Osteoblast (primary cell): ENCODE results near the gene TSGA10. TPM values are rescaled to one million over a fixed set of nuclear protein-coding genes. Genes with fewer than 3 reads are reported as not detected.

Experiments used
- DNase-seq: peaks from one replicate; pipeline ENCODE4 v3.0.0; 2011; ENCODE audit warnings: low spot score, mixed read lengths; ENCODE audit not compliant: insufficient read length; ENCODE audit errors: missing footprints
- H2AFZ ChIP-seq: 2 replicates; pipeline ENCODE4 v1.6.0; 2011; ENCODE audit warnings: mild to moderate bottlenecking, low read length
- H3K27ac ChIP-seq: 2 replicates; pipeline ENCODE4 v1.5.1; 2011; ENCODE audit warnings: mild to moderate bottlenecking, low read depth, low read length, moderate library complexity
- H3K27me3 ChIP-seq: 2 replicates; pipeline ENCODE4 v1.6.0; 2012; ENCODE audit warnings: mild to moderate bottlenecking, control low read depth, inconsistent platforms, low read length, moderate library complexity; ENCODE audit not compliant: insufficient read depth
- H3K36me3 ChIP-seq: 2 replicates; pipeline ENCODE4 v1.5.1; 2011; ENCODE audit warnings: mild to moderate bottlenecking, low read length, control low read depth, moderate library complexity; ENCODE audit not compliant: insufficient read depth
- H3K4me1 ChIP-seq: 2 replicates; pipeline ENCODE4 v1.5.1; 2011; ENCODE audit warnings: mild to moderate bottlenecking, low read length, control low read depth, moderate library complexity; ENCODE audit not compliant: insufficient read depth
- H3K4me2 ChIP-seq: 2 replicates; pipeline ENCODE4 v1.6.0; 2011; ENCODE audit warnings: mild to moderate bottlenecking, low read length; ENCODE audit not compliant: insufficient read depth
- H3K4me3 ChIP-seq: fragments of 200-600 bp; sonication (generic); 3 replicates; pipeline ENCODE4 v1.5.1; 2012; ENCODE audit warnings: mild to moderate bottlenecking, low read length, inconsistent platforms; ENCODE audit not compliant: insufficient read depth
- H3K79me2 ChIP-seq: 2 replicates; pipeline ENCODE4 v1.6.0; 2012; ENCODE audit warnings: mild to moderate bottlenecking, low read length, control low read depth, inconsistent platforms; ENCODE audit not compliant: insufficient read depth
- H3K9me3 ChIP-seq: 2 replicates; pipeline ENCODE4 v1.5.1; 2011; ENCODE audit warnings: low read depth, low read length, control low read depth
- H4K20me1 ChIP-seq: 2 replicates; pipeline ENCODE4 v1.6.0; 2012; ENCODE audit warnings: mild to moderate bottlenecking, low read length, control low read depth; ENCODE audit not compliant: insufficient read depth
- CTCF ChIP-seq: IDR thresholded peaks from 2 replicates; pipeline ENCODE4 v1.5.1; 2011; ENCODE audit warnings: mild to moderate bottlenecking, low read depth, low read length, moderate library complexity; ENCODE audit errors: extremely low read depth
- total RNA-seq: library from RNA; depleted of rRNA; stranded (reverse); fragments of >200 nt; gene quantifications from 2 replicates; pipeline ENCODE4 v1.2.3, GENCODE V29; 2012

TSGA10 gene
- total RNA-seq, 1 donor, result 4.0 TPM

GRCh38 chr2:99032001-99032400 lies 122.7 kb downstream of the TSGA10 start:
- H2AFZ ChIP-seq, result no peak overlapping the region
- no peaks in the 10 kb centered on the region for H3K4me1 ChIP-seq
- no peaks in the 10 kb centered on the region for H3K79me2 ChIP-seq
- H3K27me3 ChIP-seq, result no peaks in the 10 kb centered on the region
- no peaks in the 10 kb centered on the region for H3K9me3 ChIP-seq
- TF ChIP-seq CTCF, result no peak
- no peaks in the 10 kb centered on the region for H4K20me1 ChIP-seq
- H3K27ac ChIP-seq, result no peak overlapping the region
- H3K4me3 ChIP-seq, result no peak overlapping the region
- no peak for DNase-seq
- no peak overlapping the region for H3K4me2 ChIP-seq
- no peaks in the 10 kb centered on the region for H3K36me3 ChIP-seq

DNA sequence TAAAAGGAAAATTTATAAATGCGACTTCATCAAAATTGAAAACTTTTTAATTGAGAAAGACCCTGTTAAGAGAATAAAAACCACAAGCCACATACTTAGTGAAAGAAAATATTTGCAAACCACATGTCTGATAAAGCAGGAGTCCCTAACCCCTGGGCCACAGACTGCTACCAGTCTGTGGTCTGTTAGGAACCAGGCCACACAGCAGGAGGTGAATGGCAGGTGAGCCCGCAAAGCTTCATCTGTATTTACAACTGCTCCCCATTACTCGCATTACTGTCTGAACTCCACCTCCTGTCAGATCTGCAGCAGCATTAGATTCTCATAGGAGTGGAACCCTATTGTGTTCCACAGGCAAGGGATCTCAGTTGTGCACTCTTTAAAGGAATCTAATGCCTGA lies 123.3 kb downstream of the TSGA10 start:
- no peaks in the 10 kb centered on the region for H3K36me3 ChIP-seq
- H2AFZ ChIP-seq, result no peak overlapping the region
- H3K4me1 ChIP-seq, result no peaks in the 10 kb centered on the region
- H3K4me2 ChIP-seq, result no peak overlapping the region
- H3K79me2 ChIP-seq, result no peaks in the 10 kb centered on the region
- TF ChIP-seq CTCF, result no peak
- no peaks in the 10 kb centered on the region for H3K27me3 ChIP-seq
- no peak overlapping the region for H3K4me3 ChIP-seq
- H3K27ac ChIP-seq, result no peak overlapping the region
- no peak for DNase-seq
- no peaks in the 10 kb centered on the region for H4K20me1 ChIP-seq
- no peaks in the 10 kb centered on the region for H3K9me3 ChIP-seq

- Histone ChIP-seq H3K27ac (no peak overlapping the region), H3K4me2 (no peak overlapping the region), H3K27me3 (no peaks in the 10 kb centered on the region), H3K4me3 (no peak overlapping the region), H3K36me3 (no peaks in the 10 kb centered on the region), H4K20me1 (no peaks in the 10 kb centered on the region), H3K9me3 (no peaks in the 10 kb centered on the region), H2AFZ (no peak overlapping the region), H3K4me1 (no peaks in the 10 kb centered on the region), H3K79me2 (no peaks in the 10 kb centered on the region)
- DNase-seq, result no peak
- TF ChIP-seq CTCF, result no peak
Measured at GRCh38 chr2:99028558-99028957, 126.2 kb downstream of the TSGA10 start.

- DNase-seq, result no peak
- no peaks in the 10 kb centered on the region for H3K36me3 ChIP-seq
- H3K27me3 ChIP-seq, result no peaks in the 10 kb centered on the region
- no peak overlapping the region for H2AFZ ChIP-seq
- H3K27ac ChIP-seq, result no peak overlapping the region
- no peaks in the 10 kb centered on the region for H3K4me1 ChIP-seq
- TF ChIP-seq CTCF, result no peak
- no peak overlapping the region for H3K4me2 ChIP-seq
- H4K20me1 ChIP-seq, result no peaks in the 10 kb centered on the region
- H3K4me3 ChIP-seq, result no peak overlapping the region
- no peaks in the 10 kb centered on the region for H3K9me3 ChIP-seq
- no peaks in the 10 kb centered on the region for H3K79me2 ChIP-seq
Measured at GRCh38 chr2:99027856-99028255, 126.9 kb downstream of the TSGA10 start.
